GM12891 (cell line): ENCODE results near the gene PIK3AP1.

ENCODE experiments used
- DNase-seq: peaks from one replicate; pipeline ENCODE4 v3.0.0; 2011; ENCODE audit warnings: low spot score; ENCODE audit not compliant: insufficient read length
- FAIRE-seq: peaks from 2 replicates; lab custom pipeline; 2011; peaks lifted over from hg19 to GRCh38; lab: Jason Lieb, UNC
- PAX5 ChIP-seq: IDR thresholded peaks from 2 replicates; pipeline ENCODE4 v1.6.1; 2011; ENCODE audit warnings: low read length, moderate library complexity, mild to moderate bottlenecking; ENCODE audit not compliant: insufficient read depth, severe bottlenecking
- POLR2A ChIP-seq: IDR thresholded peaks from 2 replicates; pipeline ENCODE4 v1.6.1; 2011; ENCODE audit warnings: low read depth, low read length, control low read depth
- POLR2AphosphoS5 ChIP-seq: IDR thresholded peaks from 2 replicates; pipeline ENCODE4 v1.6.1; 2011; ENCODE audit warnings: low read depth, low read length, control low read depth
- POU2F2 ChIP-seq: IDR thresholded peaks from 2 replicates; pipeline ENCODE4 v1.6.1; 2011; ENCODE audit warnings: low read depth, mild to moderate bottlenecking, control low read depth, low read length, moderate library complexity
- SPI1 ChIP-seq: IDR thresholded peaks from 2 replicates; pipeline ENCODE4 v1.6.1; 2011; ENCODE audit warnings: low read depth, low read length, control low read depth
- TAF1 ChIP-seq: IDR thresholded peaks from 2 replicates; pipeline ENCODE4 v1.6.1; 2011; ENCODE audit warnings: low read depth, low read length, control low read depth

Gene PIK3AP1

GRCh38 chr10:96606216-96606615, 114.1 kb downstream of the PIK3AP1 start:
- no peak for DNase-seq
- no peak for TF ChIP-seq POLR2AphosphoS5
- no peak for TF ChIP-seq TAF1
- TF ChIP-seq POLR2A: no peak
- no peak for TF ChIP-seq SPI1
- no peak for TF ChIP-seq PAX5
- no peak for FAIRE-seq

GRCh38 chr10:96600337-96600736, 120.0 kb downstream of the PIK3AP1 start:
- no peak for TF ChIP-seq POLR2AphosphoS5
- TF ChIP-seq SPI1: no peak
- TF ChIP-seq PAX5: no peak
- no peak for TF ChIP-seq POU2F2
- TF ChIP-seq TAF1: no peak
- TF ChIP-seq POLR2A: no peak
- peak; percentile 31 for FAIRE-seq
- no peak for DNase-seq

GRCh38 chr10:96598846-96599245, 121.5 kb downstream of the PIK3AP1 start:
- no peak for DNase-seq
- no peak for TF ChIP-seq POU2F2
- no peak for TF ChIP-seq PAX5
- no peak for TF ChIP-seq POLR2AphosphoS5
- TF ChIP-seq POLR2A: no peak
- no peak for TF ChIP-seq TAF1
- no peak for TF ChIP-seq SPI1
- no peak for FAIRE-seq

- no peak for FAIRE-seq
- no peak for DNase-seq
Measured at GRCh38 chr10:96596422-96597407, 123.6 kb downstream of the PIK3AP1 start.

GRCh38 chr10:96595741-96596140, 124.6 kb downstream of the PIK3AP1 start:
- TF ChIP-seq TAF1: no peak
- no peak for TF ChIP-seq POLR2A
- TF ChIP-seq POU2F2: no peak
- TF ChIP-seq PAX5: no peak
- no peak for TF ChIP-seq POLR2AphosphoS5
- TF ChIP-seq SPI1: no peak
- DNase-seq: no peak
- FAIRE-seq: no peak

More at GRCh38 chr10:96596422-96597407, 123.6 kb downstream of the PIK3AP1 start:
- TF ChIP-seq TAF1 (no peak), POU2F2 (no peak)

- FAIRE-seq (no peak), DNase-seq (no peak)
- TF ChIP-seq POLR2AphosphoS5: no peak
- no peak for TF ChIP-seq SPI1
- no peak for TF ChIP-seq TAF1
- TF ChIP-seq POU2F2: no peak
- TF ChIP-seq POLR2A: no peak
- TF ChIP-seq PAX5: no peak
Measured at GRCh38 chr10:96591946-96592345, 128.4 kb downstream of the PIK3AP1 start.

GRCh38 chr10:96588616-96589419, 131.5 kb downstream of the PIK3AP1 start:
- TF ChIP-seq POU2F2 (peak; percentile 56; the same call in 1 of the 2 replicates), POLR2AphosphoS5 (no peak), POLR2A (0 out of 2 replicates have a peak, but pooled peaks have one; percentile 25)
- no peak for DNase-seq
- peak; percentile 86 for FAIRE-seq

GRCh38 chr10:96588060-96588554, 132.2 kb downstream of the PIK3AP1 start:
- DNase-seq (no peak), FAIRE-seq (no peak)
- TF ChIP-seq POLR2A: no peak
- no peak for TF ChIP-seq POU2F2
- TF ChIP-seq PAX5: no peak
- no peak for TF ChIP-seq TAF1
- no peak for TF ChIP-seq SPI1
- no peak for TF ChIP-seq POLR2AphosphoS5

- DNase-seq (no peak), FAIRE-seq (no peak)
- TF ChIP-seq POLR2A (no peak), POU2F2 (no peak), SPI1 (no peak), POLR2AphosphoS5 (no peak; the same call in 1 of the 2 replicates), TAF1 (no peak), PAX5 (no peak)
Measured at GRCh38 chr10:96587264-96588059, 132.9 kb downstream of the PIK3AP1 start.
